Iris pigment epithelial cell (primary cell): ENCODE results near the gene SPAG4.

Experiments
- DNase-seq: peaks from one replicate; pipeline ENCODE4 v3.0.0-alpha.2; 2011; ENCODE audit warnings: low read depth

Gene SPAG4

GRCh38 chr20:35621560-35621946, 5.9 kb downstream of the SPAG4 start:
- no peak for DNase-seq

- DNase-seq: no peak
These were observed 10.2 kb downstream of the SPAG4 start for GRCh38 chr20:35625584-35626385.

GRCh38 chr20:35626386-35627001, 10.9 kb downstream of the SPAG4 start:
- no peak for DNase-seq

GRCh38 chr20:35627121-35627520, 11.5 kb downstream of the SPAG4 start:
- no peak for DNase-seq

- peak; percentile 30 for DNase-seq
These were observed 14.0 kb downstream of the SPAG4 start for GRCh38 chr20:35629427-35630145.

- DNase-seq: no peak
These were observed 15.0 kb downstream of the SPAG4 start for GRCh38 chr20:35630636-35631035.

- DNase-seq: no peak
These were observed 17.0 kb downstream of the SPAG4 start for GRCh38 chr20:35632539-35633115.

- DNase-seq: no peak
These were observed 20.0 kb downstream of the SPAG4 start for GRCh38 chr20:35635652-35636051.

GRCh38 chr20:35636095-35636494, 20.5 kb downstream of the SPAG4 start:
- no peak for DNase-seq

- no peak for DNase-seq
These were observed 21.6 kb downstream of the SPAG4 start for GRCh38 chr20:35637276-35637675.

GRCh38 chr20:35638751-35639150, 23.1 kb downstream of the SPAG4 start:
- DNase-seq: peak; percentile 19

GRCh38 chr20:35640724-35641123, 25.1 kb downstream of the SPAG4 start:
- DNase-seq: no peak

- no peak for DNase-seq
These were observed 26.1 kb downstream of the SPAG4 start for GRCh38 chr20:35641743-35642142.

- no peak for DNase-seq
These were observed 27.4 kb downstream of the SPAG4 start for GRCh38 chr20:35643045-35643444.

- DNase-seq: no peak
These were observed 29.2 kb downstream of the SPAG4 start for GRCh38 chr20:35644806-35645205.

- peak; percentile 22 for DNase-seq
These were observed 33.2 kb downstream of the SPAG4 start for GRCh38 chr20:35648836-35649235.

GRCh38 chr20:35650632-35651031, 35.0 kb downstream of the SPAG4 start:
- no peak for DNase-seq

- no peak for DNase-seq
These were observed 36.3 kb downstream of the SPAG4 start for GRCh38 chr20:35651958-35652357.

GRCh38 chr20:35652641-35653429, 37.2 kb downstream of the SPAG4 start:
- DNase-seq: no peak

GRCh38 chr20:35653430-35653734, 37.8 kb downstream of the SPAG4 start:
- no peak for DNase-seq

- DNase-seq: no peak
These were observed 38.3 kb downstream of the SPAG4 start for GRCh38 chr20:35653893-35654292.

- no peak for DNase-seq
These were observed 38.8 kb downstream of the SPAG4 start for GRCh38 chr20:35654415-35654814.
